Measurements from ENCODE around the gene CELF1. TPM values are rescaled to one million over a fixed set of nuclear protein-coding genes. Genes with fewer than 3 reads are reported as not detected.

The CELF1 gene
- total and polyA plus RNA-seq, 2 of the 4 experiments (the other 2 are of a cell fraction), result 63.3 to 135 TPM

DNA sequence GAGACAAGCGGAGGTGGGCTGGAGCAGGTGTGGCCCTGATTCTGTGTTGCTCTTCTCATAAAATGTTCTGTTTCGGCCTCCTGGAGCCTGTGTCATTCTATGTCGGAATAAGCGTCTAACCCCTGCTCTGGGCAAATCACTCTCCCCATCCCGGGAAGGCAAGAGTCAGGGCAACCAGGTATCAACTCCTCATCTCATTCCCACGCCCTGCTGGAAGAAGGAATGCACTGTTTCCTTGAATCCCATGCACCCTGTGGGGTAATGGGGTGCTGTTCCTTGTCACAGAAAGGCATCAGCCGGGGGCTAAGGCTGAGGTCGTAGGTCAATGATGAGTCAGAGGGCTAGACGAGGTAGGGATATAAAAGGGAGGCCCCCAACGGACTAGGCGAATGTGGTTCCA, 36.2 kb upstream of the CELF1 start:
- no peak overlapping the region for H2AFZ ChIP-seq (replicated peaks; ENCODE audit: low read length, poor library complexity)
- H3K36me3 ChIP-seq (ENCODE audit: control insufficient read depth, insufficient read depth, low read length), result peaks cover 9% of the 10 kb centered on the region
- peaks cover 3% of the 10 kb centered on the region for H3K9me3 ChIP-seq (ENCODE audit: control insufficient read depth, insufficient read depth, low read length)
- no peak overlapping the region for H3K56ac ChIP-seq (ENCODE audit: extremely low read depth, insufficient read depth, low read length)
- 100% methylated on average over 2 of the region's 11 CpGs; no CpG with 5 or more reads in 1 of the 2 experiments for WGBS, 2 experiments (ENCODE audit: extremely low coverage in 2 of 2, insufficient read length in 1 of 2)
- H2BK15ac ChIP-seq (ENCODE audit: low read depth, low read length), result no peak overlapping the region
- H4K8ac ChIP-seq (ENCODE audit: low read depth in 2 of 2, low read length in 2 of 2), result no peak overlapping the region
- in situ Hi-C loops (cut with MboI; ENCODE audit: low sequenced_read_pairs) (no loop called here), dilution Hi-C loops (cut with HindIII; ENCODE audit: low sequenced_read_pairs, unreplicated experiment) (no loop called here), intact Hi-C loops (cut with micrococcal nuclease) (no loop called here)
- H3K4ac ChIP-seq (ENCODE audit: low read depth, low read length), result no peak overlapping the region
- no peak overlapping the region for H3K27ac ChIP-seq (ENCODE audit: insufficient read depth, low read length)
- no peak overlapping the region for H2BK5ac ChIP-seq (ENCODE audit: low read depth, low read length, poor library complexity, severe bottlenecking)
- H2BK120ac ChIP-seq (ENCODE audit: low read depth, low read length), result no peak overlapping the region
- H2AK5ac ChIP-seq (ENCODE audit: low read depth, low read length), result no peak overlapping the region
- H3K9me1 ChIP-seq (ENCODE audit: insufficient read depth, low read length), result no peaks in the 10 kb centered on the region
- H3K14ac ChIP-seq (replicated peaks; ENCODE audit: low read depth, low read length), result no peak overlapping the region
- no peak overlapping the region for H4K5ac ChIP-seq (ENCODE audit: low read depth, low read length)
- ChIA-PET POLR2A (ENCODE audit: unreplicated experiment) (no interaction called here), CTCF (no interaction called here)
- no TSS peak for BruUV-seq (replicated peaks)
- no peak overlapping the region for H3K9ac ChIP-seq (ENCODE audit: low read depth, low read length)
- no peak overlapping the region for H3K18ac ChIP-seq (ENCODE audit: low read depth, low read length)
- H3K4me2 ChIP-seq (ENCODE audit: low read depth, low read length), result no peak overlapping the region
- H3K23ac ChIP-seq (ENCODE audit: low read depth, low read length), result no peak overlapping the region
- no peak overlapping the region for H4K91ac ChIP-seq (ENCODE audit: insufficient read depth, low read depth, low read length)
- H3K79me1 ChIP-seq (ENCODE audit: low read depth in 1 of 2, low read length in 2 of 2), result no peaks in the 10 kb centered on the region
- no peaks in the 10 kb centered on the region for H4K20me1 ChIP-seq (ENCODE audit: insufficient read depth, low read length)
- peaks cover 38% of the 10 kb centered on the region for H3K27me3 ChIP-seq (ENCODE audit: control insufficient read depth, insufficient read depth, low read length)
- H2BK20ac ChIP-seq (ENCODE audit: low read depth, low read length), result no peak overlapping the region
- no peak for ATAC-seq (ENCODE audit: low read depth)
- no peak overlapping the region for H3K4me3 ChIP-seq (ENCODE audit: insufficient read depth, low read depth, low read length)
- H2AK9ac ChIP-seq (replicated peaks; ENCODE audit: low read depth, low read length, poor library complexity), result no peak overlapping the region
- H3K4me1 ChIP-seq (ENCODE audit: control insufficient read depth, insufficient read depth, low read length), result no peaks in the 10 kb centered on the region
- no peak for TF ChIP-seq RCOR1 (IDR thresholded peaks at IDR 0.05; ENCODE audit: insufficient replicate concordance, low read length)
- TF ChIP-seq MAZ (IDR thresholded peaks at IDR 0.05; ENCODE audit: borderline replicate concordance, low read depth, low read length), result no peak
- TF ChIP-seq CHD1 (IDR thresholded peaks at IDR 0.05; ENCODE audit: low read depth, low read length), result no peak
- TF ChIP-seq MXI1 (IDR thresholded peaks at IDR 0.05; ENCODE audit: borderline replicate concordance, low read depth, low read length), result no peak
- TF ChIP-seq FOS (IDR thresholded peaks at IDR 0.05; ENCODE audit: low read depth, low read length), result no peak
- TF ChIP-seq BHLHE40 (IDR thresholded peaks at IDR 0.05; ENCODE audit: low read depth, low read length), result no peak
- TF ChIP-seq SMC3 (IDR thresholded peaks at IDR 0.05; ENCODE audit: low read depth, low read length), result no peak
- TF ChIP-seq POLR2A (IDR thresholded peaks at IDR 0.05; ENCODE audit: low read depth, low read length), result no peak
- no peak for TF ChIP-seq NFE2L2 (IDR thresholded peaks at IDR 0.05; ENCODE audit: low read depth, low read length)
- TF ChIP-seq CEBPB (IDR thresholded peaks at IDR 0.05; ENCODE audit: low read depth, low read length), result no peak
- TF ChIP-seq, protein P1, sequence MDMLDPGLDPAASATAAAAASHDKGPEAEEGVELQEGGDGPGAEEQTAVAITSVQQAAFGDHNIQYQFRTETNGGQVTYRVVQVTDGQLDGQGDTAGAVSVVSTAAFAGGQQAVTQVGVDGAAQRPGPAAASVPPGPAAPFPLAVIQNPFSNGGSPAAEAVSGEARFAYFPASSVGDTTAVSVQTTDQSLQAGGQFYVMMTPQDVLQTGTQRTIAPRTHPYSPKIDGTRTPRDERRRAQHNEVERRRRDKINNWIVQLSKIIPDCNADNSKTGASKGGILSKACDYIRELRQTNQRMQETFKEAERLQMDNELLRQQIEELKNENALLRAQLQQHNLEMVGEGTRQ (IDR thresholded peaks at IDR 0.05; ENCODE audit: low read depth, low read length), result no peak
- no peak for TF ChIP-seq MAFK (IDR thresholded peaks at IDR 0.05; ENCODE audit: low read depth, low read length)
- no peak for TF ChIP-seq RAD21 (IDR thresholded peaks at IDR 0.05; ENCODE audit: low read length)
- TF ChIP-seq, protein P2, sequence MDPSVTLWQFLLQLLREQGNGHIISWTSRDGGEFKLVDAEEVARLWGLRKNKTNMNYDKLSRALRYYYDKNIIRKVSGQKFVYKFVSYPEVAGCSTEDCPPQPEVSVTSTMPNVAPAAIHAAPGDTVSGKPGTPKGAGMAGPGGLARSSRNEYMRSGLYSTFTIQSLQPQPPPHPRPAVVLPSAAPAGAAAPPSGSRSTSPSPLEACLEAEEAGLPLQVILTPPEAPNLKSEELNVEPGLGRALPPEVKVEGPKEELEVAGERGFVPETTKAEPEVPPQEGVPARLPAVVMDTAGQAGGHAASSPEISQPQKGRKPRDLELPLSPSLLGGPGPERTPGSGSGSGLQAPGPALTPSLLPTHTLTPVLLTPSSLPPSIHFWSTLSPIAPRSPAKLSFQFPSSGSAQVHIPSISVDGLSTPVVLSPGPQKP (IDR thresholded peaks at IDR 0.05; ENCODE audit: borderline replicate concordance, low read depth, low read length), result no peak
- no peak for TF ChIP-seq RFX5 (IDR thresholded peaks at IDR 0.05; ENCODE audit: low read depth, low read length)
- TF ChIP-seq, protein P3, sequence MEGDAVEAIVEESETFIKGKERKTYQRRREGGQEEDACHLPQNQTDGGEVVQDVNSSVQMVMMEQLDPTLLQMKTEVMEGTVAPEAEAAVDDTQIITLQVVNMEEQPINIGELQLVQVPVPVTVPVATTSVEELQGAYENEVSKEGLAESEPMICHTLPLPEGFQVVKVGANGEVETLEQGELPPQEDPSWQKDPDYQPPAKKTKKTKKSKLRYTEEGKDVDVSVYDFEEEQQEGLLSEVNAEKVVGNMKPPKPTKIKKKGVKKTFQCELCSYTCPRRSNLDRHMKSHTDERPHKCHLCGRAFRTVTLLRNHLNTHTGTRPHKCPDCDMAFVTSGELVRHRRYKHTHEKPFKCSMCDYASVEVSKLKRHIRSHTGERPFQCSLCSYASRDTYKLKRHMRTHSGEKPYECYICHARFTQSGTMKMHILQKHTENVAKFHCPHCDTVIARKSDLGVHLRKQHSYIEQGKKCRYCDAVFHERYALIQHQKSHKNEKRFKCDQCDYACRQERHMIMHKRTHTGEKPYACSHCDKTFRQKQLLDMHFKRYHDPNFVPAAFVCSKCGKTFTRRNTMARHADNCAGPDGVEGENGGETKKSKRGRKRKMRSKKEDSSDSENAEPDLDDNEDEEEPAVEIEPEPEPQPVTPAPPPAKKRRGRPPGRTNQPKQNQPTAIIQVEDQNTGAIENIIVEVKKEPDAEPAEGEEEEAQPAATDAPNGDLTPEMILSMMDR (conservative IDR thresholded peaks at IDR 0.05; ENCODE audit: low read depth, low read length), result no peak
- no peak for DNase-seq

Data from IMR-90 (cell line).